PC-3 (cell line): Measurements from ENCODE around the gene LTC4S. TPM values are rescaled to one million over a fixed set of nuclear protein-coding genes. Genes with fewer than 3 reads are reported as not detected.
"Not testable (repeated sequence)": the region's sequence is repeated elsewhere in the genome, so short reads cannot be mapped to it uniquely, and the experiment has no call there.

ENCODE experiments used
- ATAC-seq: fragments of 200-7000 bp; cut with Tn5 transposase; 2 replicates; pipeline ENCODE4 v1.9.1; 2020; ENCODE audit warnings: mild to moderate bottlenecking, moderate library complexity
- BruUV-seq: library from RNA; stranded (reverse); fragments of 400-500 nt; replicated peaks from 2 replicates; lab custom pipeline; 2021; lab: Mats Ljungman, UMichigan
- CTCF ChIA-PET: fragments of 300-600 bp; sonication (Branson Sonifier 250); formaldehyde crosslinking; loops from one replicate; lab custom pipeline; 2022; ENCODE audit warnings: antibody characterized with exemption; lab: Charles Lee
- POLR2A ChIA-PET: fragments of 300-600 bp; sonication (Branson Sonifier 250); formaldehyde crosslinking; loops from one replicate; lab custom pipeline; 2022; ENCODE audit warnings: antibody characterized with exemption; ENCODE audit not compliant: unreplicated experiment; lab: Charles Lee
- DNase-seq: peaks from one replicate; pipeline ENCODE4 v3.0.0-alpha.2; 2015
- H2AFZ ChIP-seq: fragments of 300-600 bp; sonication (generic); 2 replicates; pipeline ENCODE4 v1.6.0; 2016; ENCODE audit warnings: antibody characterized with exemption, low read length
- H3F3A ChIP-seq: fragments of 300-600 bp; sonication (generic); one replicate; pipeline ENCODE4 v1.6.0; 2017; ENCODE audit warnings: antibody characterized with exemption, low read length, control low read depth, mild to moderate bottlenecking; ENCODE audit not compliant: unreplicated experiment
- H3K27ac ChIP-seq: fragments of 300-600 bp; sonication (generic); 2 replicates; pipeline ENCODE4 v1.5.1; 2016; ENCODE audit warnings: mild to moderate bottlenecking, low read length
- H3K27me3 ChIP-seq: fragments of 300-600 bp; sonication (generic); 2 replicates; pipeline ENCODE4 v1.6.1; 2016; ENCODE audit warnings: low read length, mixed read lengths
- H3K36me3 ChIP-seq: fragments of 300-600 bp; sonication (generic); 2 replicates; pipeline ENCODE4 v1.6.1; 2016; ENCODE audit warnings: low read depth, mixed run types, low read length, mixed read lengths
- H3K4me1 ChIP-seq: fragments of 300-600 bp; sonication (generic); 2 replicates; pipeline ENCODE4 v1.5.1; 2016; ENCODE audit warnings: low read length; ENCODE audit not compliant: insufficient read depth
- H3K4me2 ChIP-seq: fragments of 300-600 bp; sonication (generic); 2 replicates; pipeline ENCODE4 v1.6.0; 2016; ENCODE audit warnings: low read length
- H3K4me3 ChIP-seq: fragments of 300-600 bp; sonication (generic); 2 replicates; pipeline ENCODE4 v1.5.1; 2016; ENCODE audit warnings: mild to moderate bottlenecking, low read length, mixed read lengths
- H3K79me2 ChIP-seq: fragments of 300-600 bp; sonication (generic); 2 replicates; pipeline ENCODE4 v1.6.1; 2017; ENCODE audit warnings: low read length, mixed read lengths
- H3K9ac ChIP-seq: fragments of 300-600 bp; sonication (generic); 2 replicates; pipeline ENCODE4 v1.6.0; 2016; ENCODE audit warnings: mild to moderate bottlenecking, low read length
- H3K9me2 ChIP-seq: fragments of 300-600 bp; sonication (generic); replicated peaks from 2 replicates; pipeline ENCODE4 v1.6.1; 2016; ENCODE audit warnings: mixed run types, low read length, mixed read lengths
- H3K9me3 ChIP-seq: fragments of 300-600 bp; sonication (generic); 2 replicates; pipeline ENCODE4 v1.6.1; 2016; ENCODE audit warnings: low read length, mixed read lengths
- H4K20me1 ChIP-seq: fragments of 300-600 bp; sonication (generic); 2 replicates; pipeline ENCODE4 v1.6.1; 2016; ENCODE audit warnings: low read length, mixed read lengths
- EZH2 ChIP-seq: fragments of 300-600 bp; sonication (generic); IDR thresholded peaks from one replicate; pipeline ENCODE4 v1.6.1; 2017; ENCODE audit warnings: antibody characterized with exemption, mild to moderate bottlenecking, low read length; ENCODE audit not compliant: unreplicated experiment
- EZH2phosphoT487 ChIP-seq: fragments of 300-600 bp; sonication (generic); IDR thresholded peaks from 2 replicates; pipeline ENCODE4 v1.6.1; 2018; ENCODE audit warnings: mild to moderate bottlenecking, antibody characterized with exemption, low read length, borderline replicate concordance
- intact Hi-C: fragments of 100-400 bp; cut with micrococcal nuclease; formaldehyde crosslinking; loops from 2 replicates; pipeline ENCODE4 v1.9.0; 2023
- total RNA-seq: library from RNA; depleted of rRNA; stranded (reverse); fragments of >200 nt; gene quantifications from 2 replicates; pipeline ENCODE4 v1.2.3, GENCODE V29; 2014
- TF ChIP-seq, protein P1 (sequence below): fragments of 300-600 bp; sonication (generic); conservative IDR thresholded peaks from 2 replicates; pipeline ENCODE4 v1.5.1; 2017; ENCODE audit warnings: antibody characterized with exemption, low read depth, mild to moderate bottlenecking, low read length

LTC4S gene
- total RNA-seq, 1 experiment from 2014 or later, result 1.5 TPM

DNA sequence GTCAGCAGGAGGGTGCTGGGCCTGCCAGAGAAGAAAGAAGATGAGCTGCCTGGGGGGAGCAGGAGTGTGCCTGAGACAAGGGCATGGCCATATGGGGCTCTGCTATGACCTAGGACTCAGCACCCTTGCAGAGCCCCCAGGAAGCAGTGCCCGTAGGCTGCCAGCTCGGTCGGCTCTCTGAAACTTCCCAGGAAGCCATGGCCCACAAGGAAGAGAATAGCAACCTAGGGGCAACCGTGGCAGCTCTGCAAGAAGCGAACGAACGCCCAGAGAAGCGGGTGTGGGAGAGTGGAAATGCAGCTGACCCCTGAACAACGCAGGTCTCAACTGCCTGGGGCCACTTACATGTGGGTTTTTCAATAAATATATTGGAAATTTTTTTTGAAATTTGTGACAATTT is 10.7 kb upstream of the LTC4S start:
- Histone ChIP-seq H3K27ac (no peak overlapping the region), H2AFZ (no peak overlapping the region), H3K4me2 (no peak overlapping the region), H3K4me1 (no peaks in the 10 kb centered on the region), H3F3A (no peaks in the 10 kb centered on the region), H3K79me2 (no peaks in the 10 kb centered on the region), H4K20me1 (no peaks in the 10 kb centered on the region), H3K9ac (no peak overlapping the region), H3K36me3 (no peaks in the 10 kb centered on the region), H3K9me2 (no peaks in the 10 kb centered on the region), H3K4me3 (no peak overlapping the region), H3K9me3 (no peaks in the 10 kb centered on the region), H3K27me3 (no peaks in the 10 kb centered on the region)
- BruUV-seq, result no TSS peak
- ATAC-seq (no peak), DNase-seq (no peak)
- intact Hi-C loops, result no loop called here
- ChIA-PET CTCF (no interaction called here), POLR2A (no interaction called here)
- TF ChIP-seq, protein P1, sequence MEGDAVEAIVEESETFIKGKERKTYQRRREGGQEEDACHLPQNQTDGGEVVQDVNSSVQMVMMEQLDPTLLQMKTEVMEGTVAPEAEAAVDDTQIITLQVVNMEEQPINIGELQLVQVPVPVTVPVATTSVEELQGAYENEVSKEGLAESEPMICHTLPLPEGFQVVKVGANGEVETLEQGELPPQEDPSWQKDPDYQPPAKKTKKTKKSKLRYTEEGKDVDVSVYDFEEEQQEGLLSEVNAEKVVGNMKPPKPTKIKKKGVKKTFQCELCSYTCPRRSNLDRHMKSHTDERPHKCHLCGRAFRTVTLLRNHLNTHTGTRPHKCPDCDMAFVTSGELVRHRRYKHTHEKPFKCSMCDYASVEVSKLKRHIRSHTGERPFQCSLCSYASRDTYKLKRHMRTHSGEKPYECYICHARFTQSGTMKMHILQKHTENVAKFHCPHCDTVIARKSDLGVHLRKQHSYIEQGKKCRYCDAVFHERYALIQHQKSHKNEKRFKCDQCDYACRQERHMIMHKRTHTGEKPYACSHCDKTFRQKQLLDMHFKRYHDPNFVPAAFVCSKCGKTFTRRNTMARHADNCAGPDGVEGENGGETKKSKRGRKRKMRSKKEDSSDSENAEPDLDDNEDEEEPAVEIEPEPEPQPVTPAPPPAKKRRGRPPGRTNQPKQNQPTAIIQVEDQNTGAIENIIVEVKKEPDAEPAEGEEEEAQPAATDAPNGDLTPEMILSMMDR, result no peak
- no peak for TF ChIP-seq EZH2phosphoT487
- TF ChIP-seq EZH2, result no peak

- ChIA-PET CTCF (no interaction called here), POLR2A (no interaction called here)
- Histone ChIP-seq H3K9me3 (no peaks in the 10 kb centered on the region), H2AFZ (no peak overlapping the region), H3K79me2 (no peaks in the 10 kb centered on the region), H3K27ac (no peak overlapping the region), H3K4me3 (no peak overlapping the region), H4K20me1 (no peaks in the 10 kb centered on the region), H3K4me2 (no peak overlapping the region), H3K9me2 (no peaks in the 10 kb centered on the region), H3K9ac (no peak overlapping the region), H3K4me1 (no peaks in the 10 kb centered on the region), H3F3A (no peaks in the 10 kb centered on the region), H3K27me3 (no peaks in the 10 kb centered on the region), H3K36me3 (no peaks in the 10 kb centered on the region)
- intact Hi-C loops, result no loop called here
- no peak for ATAC-seq
- BruUV-seq, result no TSS peak
- TF ChIP-seq EZH2 (no peak), EZH2phosphoT487 (no peak)
- TF ChIP-seq, protein P1, result no peak
- DNase-seq, result no peak
These were observed 6.9 kb upstream of the LTC4S start for GRCh38 chr5:179786861-179787260.

- POLR2A ChIA-PET, result no interaction called here
- Histone ChIP-seq H3K4me3 (no peak overlapping the region), H3K27me3 (no peaks in the 10 kb centered on the region), H2AFZ (no peak overlapping the region), H3K36me3 (no peaks in the 10 kb centered on the region), H3K4me1 (no peaks in the 10 kb centered on the region), H4K20me1 (no peaks in the 10 kb centered on the region), H3K9me3 (no peaks in the 10 kb centered on the region), H3K4me2 (no peak overlapping the region), H3K27ac (no peak overlapping the region), H3F3A (no peaks in the 10 kb centered on the region), H3K9me2 (no peaks in the 10 kb centered on the region), H3K9ac (no peak overlapping the region), H3K79me2 (no peaks in the 10 kb centered on the region)
- ATAC-seq, result no peak
- CTCF ChIA-PET, result no interaction called here
- TF ChIP-seq EZH2, result no peak
- no peak for TF ChIP-seq EZH2phosphoT487
- TF ChIP-seq, protein P1, result no peak
- intact Hi-C loops, result no loop called here
- no peak for DNase-seq
- no TSS peak for BruUV-seq
These were observed 5.5 kb upstream of the LTC4S start for GRCh38 chr5:179788193-179788854.

- H3K4me2 ChIP-seq, H3K79me2 ChIP-seq, H3K4me1 ChIP-seq, POLR2A ChIA-PET, H3F3A ChIP-seq, H3K27ac ChIP-seq, H3K9me2 ChIP-seq, DNase-seq, H3K9me3 ChIP-seq, H3K36me3 ChIP-seq, H3K27me3 ChIP-seq, BruUV-seq, CTCF ChIA-PET, ATAC-seq, H3K9ac ChIP-seq, H4K20me1 ChIP-seq, intact Hi-C loops, H3K4me3 ChIP-seq, H2AFZ ChIP-seq: not testable (repeated sequence)
These were observed 4.5 kb upstream of the LTC4S start for GRCh38 chr5:179789278-179789677.
